SHP77 treated with DMSO at 0.1 percent for 48 hours (cell line): ENCODE data around the gene VSIG10L.
A peak's percentile ranks its signal among the peaks of the same experiment; 100 is the strongest.

ENCODE experiments used
- DNase-seq: peaks from one replicate; lab custom pipeline; 2025; lab: John Stamatoyannopoulos, UW

VSIG10L gene

GRCh38 chr19:51338563-51339312, 3.2 kb downstream of the VSIG10L start:
- peak; percentile 70 for DNase-seq

DNA sequence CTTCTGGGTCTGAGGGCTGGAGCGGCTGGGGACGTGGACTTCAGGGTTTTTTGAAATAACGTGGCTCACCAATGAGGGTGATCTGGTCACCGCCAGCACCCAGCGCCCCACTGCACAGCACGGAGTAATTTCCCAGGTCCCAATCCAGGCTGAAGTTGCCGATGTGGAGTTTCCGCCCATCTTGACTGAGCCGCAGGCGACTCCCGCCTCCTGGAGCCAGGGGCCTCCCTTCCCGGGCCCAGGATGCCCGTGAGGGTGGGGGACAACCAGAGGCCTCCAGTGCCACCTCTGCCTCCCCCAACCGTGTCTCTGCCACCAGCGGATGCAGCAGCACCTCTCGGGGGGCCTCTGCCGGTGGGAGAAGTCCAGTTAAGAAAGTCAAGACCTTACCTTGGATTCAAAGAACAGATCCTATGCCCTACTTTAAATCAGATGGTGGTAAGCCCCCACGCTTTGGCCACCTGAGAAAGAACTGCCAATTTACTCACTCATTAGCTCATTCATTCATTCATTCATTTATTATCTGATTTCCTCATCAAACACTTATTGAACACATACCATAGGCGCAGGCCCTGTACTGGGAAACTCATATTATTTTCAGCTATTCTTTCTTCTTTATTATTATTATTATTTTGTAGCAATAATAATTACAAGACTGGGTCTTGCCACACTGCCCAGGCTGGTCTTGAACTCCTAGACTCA, 3.9 kb downstream of the VSIG10L start:
- DNase-seq: no peak

- DNase-seq: no peak
Observed at GRCh38 chr19:51337141-51337860, 4.6 kb downstream of the VSIG10L start.

DNA sequence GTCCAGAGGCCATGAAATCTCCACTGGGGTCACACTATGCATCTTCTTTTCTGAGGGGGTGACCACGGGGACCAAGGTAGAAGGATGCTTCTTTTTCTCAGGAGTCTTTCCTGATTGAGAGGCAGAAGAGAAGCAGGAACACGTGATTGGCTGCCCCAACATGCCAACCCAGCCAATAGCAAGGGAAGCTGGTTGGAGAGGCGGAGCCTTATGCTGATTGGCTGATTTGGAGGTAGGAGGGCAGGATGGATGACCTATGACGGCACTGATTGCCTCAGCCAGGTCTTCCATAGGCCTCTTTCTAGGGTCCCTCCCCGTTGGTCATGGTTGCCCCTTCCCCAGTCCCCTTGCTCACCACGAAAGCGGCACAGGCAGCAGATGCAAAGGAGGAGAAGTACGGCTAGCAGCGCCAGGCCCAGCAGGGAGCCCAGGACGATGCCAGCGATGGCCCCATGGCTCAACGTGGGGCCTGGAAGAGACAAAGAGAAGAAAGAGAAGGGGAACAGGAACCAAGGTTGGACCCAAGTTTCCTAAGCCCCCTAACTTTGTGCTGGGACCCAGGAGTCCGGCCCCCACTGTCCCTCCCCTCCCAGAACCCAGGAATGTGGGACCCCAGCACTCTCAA, 8.0 kb downstream of the VSIG10L start:
- peak; percentile 69 for DNase-seq

DNA sequence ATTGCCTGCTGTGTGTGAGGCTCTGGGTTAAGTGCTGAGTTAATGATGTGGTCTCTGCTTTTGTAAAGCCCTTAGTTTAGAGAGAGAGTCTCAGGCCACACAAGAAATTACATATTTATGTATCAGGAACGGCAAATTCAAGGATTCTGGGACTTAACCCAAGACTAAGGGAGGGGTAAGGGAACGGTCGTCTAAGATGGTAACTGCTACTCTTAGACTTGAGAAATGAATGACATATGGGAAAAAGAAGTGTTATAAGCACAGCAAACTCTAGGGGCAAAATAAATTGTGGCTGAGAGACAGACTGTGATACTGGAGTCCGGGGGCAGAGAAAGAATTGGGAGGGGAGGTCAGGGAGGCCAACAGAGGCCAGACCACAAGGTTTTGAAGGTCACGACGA, 10.2 kb downstream of the VSIG10L start:
- no peak for DNase-seq

DNA sequence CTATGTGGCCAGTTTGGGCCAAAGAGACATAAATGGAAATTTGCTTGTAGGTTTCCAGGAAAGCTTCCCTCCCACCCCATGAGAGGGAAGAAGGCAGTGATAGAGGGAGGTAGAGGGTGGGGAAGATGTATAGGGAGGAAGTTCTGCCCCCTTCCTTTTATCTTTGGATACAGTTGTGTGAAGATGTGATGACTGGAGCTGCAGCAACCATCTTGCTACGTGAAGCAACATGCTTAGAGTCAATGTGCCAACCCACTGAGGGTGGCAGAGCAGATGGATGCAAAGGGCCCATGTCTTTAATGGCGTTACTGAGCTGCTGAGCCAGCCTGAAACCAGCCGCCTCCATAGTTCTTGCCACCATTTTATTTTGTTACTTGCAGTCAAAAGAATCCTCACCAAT, 10.7 kb downstream of the VSIG10L start:
- no peak for DNase-seq

DNA sequence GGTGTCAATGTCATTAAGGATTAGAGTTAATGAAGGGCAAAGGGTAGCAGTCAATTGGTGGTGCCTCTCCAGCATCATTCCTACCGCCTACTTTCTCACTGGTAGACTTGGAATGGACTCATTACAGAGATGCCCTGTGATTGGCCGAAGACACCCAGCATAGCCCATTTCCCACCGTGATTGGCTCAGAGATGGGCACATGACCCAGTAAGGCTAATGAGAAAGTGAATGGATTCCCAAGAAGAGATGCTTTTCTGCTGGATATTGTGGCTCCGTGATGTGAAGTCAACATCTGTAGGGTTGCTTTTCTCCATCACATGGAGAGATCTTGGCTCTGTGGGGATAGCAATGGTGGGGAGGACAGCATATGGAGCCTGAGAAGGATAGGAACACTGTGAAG, 11.6 kb downstream of the VSIG10L start:
- DNase-seq: no peak

GRCh38 chr19:51329411-51329810, 12.5 kb downstream of the VSIG10L start:
- DNase-seq: no peak

GRCh38 chr19:51327066-51328001, 14.6 kb downstream of the VSIG10L start:
- DNase-seq: no peak

GRCh38 chr19:51326216-51327065, 15.5 kb downstream of the VSIG10L start:
- DNase-seq: no peak

GRCh38 chr19:51325161-51325976, 16.6 kb downstream of the VSIG10L start:
- DNase-seq: no peak

GRCh38 chr19:51324167-51324481, 17.8 kb downstream of the VSIG10L start:
- no peak for DNase-seq

DNA sequence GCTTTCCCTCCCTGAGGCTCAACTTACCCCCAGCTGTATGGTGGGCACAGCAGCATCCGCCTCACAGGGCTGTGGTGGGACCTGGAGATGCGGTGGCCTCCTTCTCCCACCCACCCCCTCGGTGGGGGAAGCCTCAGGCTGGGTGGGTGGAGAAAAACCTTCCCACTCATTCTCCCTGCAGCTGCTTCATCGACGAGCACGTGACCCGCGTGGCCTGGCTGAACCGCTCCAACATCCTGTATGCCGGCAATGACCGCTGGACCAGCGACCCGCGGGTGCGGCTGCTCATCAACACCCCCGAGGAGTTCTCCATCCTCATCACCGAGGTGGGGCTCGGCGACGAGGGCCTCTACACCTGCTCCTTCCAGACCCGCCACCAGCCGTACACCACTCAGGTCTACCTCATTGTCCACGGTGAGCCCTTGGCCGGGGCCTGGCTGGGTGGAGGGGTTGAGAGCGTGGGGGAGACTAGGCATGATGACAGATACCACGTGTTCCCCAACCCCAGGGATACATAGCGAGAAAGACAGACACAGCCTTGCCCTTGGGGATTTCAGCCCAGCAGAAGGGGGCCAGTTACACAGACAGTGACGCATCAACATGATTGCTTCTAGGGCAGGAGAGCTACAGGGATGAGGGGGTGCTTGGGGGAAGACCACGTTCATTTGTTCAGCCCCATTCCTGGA, 18.3 kb downstream of the VSIG10L start:
- DNase-seq: no peak

DNA sequence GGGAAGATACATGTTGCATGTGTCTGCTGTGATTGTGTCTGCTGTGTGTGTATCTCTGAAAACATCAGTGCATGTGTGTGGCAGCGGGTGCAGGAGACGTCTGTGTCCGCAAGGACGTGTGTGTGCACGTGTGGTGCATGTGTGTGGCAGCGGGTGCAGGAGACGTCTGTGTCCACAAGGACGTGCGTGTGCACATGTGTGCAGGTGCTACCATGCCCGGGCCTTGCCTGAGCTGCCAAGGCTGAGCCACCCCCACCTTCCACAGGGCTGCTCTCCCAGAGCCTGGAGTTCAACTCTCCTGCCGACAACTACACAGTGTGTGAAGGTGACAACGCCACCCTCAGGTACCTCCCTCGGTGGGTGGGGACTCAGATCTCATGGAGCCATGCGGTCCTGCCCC, 20.1 kb downstream of the VSIG10L start:
- no peak for DNase-seq

- no peak for DNase-seq
Observed at GRCh38 chr19:51320280-51320657, 21.7 kb downstream of the VSIG10L start.

DNA sequence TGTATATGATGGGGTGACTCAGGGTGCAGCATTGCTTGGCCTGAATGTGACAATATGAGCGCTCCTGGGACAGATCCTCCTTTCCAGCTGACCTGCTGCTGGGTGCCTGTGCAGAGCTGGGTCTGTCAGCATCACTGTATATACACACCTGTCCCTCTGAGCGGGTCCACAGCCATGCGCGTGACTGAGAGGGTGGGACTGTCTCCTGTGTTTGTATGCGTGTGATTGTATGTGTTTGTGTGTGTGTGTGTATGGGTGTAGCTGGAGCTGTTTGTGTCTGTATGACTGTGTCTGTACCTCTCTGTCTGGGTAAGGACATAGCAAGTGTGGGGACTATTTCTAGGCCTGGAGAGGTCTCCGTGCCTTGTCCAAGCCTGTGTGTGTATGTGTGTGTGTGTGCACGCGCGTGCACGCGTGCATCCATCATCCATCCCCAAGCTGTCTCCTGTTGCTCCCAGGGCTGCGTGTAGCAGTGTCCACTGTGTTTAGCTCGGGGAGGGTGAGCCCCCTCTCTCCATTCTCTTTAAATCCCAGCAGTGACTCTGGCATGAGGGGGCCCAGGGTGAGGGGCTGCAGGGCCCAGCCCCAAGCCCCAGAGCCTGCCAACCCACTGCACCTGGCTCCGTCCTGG, 22.2 kb downstream of the VSIG10L start:
- no peak for DNase-seq

DNA sequence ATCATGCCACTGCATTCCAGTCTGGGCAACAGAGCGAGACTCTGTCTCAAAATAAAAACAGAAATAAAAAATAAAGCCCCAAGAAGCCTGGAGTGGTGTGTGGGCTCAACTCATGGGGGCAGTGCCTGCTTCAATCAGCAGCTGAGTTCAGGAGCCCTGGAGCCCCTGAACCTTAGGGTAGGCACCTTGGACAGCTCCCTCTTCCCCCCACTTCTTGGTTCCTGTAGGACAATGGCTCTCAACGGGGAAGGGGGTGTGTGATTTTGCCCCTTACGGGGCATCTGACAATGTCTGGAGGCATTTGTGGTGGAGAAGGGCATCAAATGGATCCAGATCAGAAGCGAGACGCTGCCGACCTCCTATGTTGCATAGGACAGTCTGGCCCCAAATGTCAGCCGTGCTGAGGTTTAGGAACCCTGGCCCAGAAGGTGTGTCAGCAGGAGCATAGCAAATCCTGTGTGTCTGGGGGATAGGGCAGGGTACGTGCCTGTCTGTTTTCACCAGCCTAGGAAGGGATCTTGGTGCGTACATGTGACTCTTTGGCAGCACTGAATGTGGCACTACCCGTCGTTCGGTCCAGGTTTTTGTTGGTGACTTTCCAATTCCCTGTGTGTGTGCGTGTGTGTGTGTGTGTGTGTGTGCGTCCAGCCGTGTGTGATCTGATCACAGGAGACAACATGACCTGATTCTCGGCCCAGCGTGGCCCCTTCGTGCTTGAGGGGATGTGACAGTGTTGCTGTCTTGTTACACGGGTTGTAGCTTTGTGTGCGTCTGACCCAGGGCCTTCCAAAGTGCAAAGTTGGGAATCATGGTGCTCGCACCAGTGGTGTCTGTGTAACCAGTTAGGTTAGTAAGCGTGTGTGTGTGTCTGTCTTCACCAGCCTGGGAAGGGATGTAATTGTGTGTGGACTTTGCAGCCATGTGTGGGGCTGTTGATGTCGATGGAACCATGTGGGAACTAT, 23.0 kb downstream of the VSIG10L start:
- no peak for DNase-seq

- no peak for DNase-seq
Observed at GRCh38 chr19:51317968-51318367, 24.0 kb downstream of the VSIG10L start.
